ENCODE data around the gene TANC1.

Gene TANC1

DNA sequence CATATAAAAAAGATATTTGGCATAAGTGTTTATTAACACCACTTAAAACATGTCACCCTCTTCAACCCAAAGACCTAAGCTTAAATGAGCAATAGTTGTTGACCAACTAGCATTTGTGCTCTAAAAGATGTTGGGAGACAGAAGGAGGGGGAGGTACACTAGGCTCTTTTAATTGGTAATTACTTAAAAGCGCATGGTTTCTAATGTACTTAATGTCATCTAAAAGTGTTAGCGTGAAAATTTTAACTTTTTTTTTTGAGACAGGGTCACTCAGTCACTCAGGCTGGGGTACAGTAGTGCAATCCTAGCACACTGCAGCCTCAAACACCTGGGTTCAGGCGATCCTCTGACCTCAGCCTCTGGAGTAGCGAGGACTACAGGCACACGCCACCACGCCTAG lies 312.6 kb downstream of the TANC1 start:
- H3K27ac ChIP-seq, result no peak overlapping the region
- TF ChIP-seq, protein P1, sequence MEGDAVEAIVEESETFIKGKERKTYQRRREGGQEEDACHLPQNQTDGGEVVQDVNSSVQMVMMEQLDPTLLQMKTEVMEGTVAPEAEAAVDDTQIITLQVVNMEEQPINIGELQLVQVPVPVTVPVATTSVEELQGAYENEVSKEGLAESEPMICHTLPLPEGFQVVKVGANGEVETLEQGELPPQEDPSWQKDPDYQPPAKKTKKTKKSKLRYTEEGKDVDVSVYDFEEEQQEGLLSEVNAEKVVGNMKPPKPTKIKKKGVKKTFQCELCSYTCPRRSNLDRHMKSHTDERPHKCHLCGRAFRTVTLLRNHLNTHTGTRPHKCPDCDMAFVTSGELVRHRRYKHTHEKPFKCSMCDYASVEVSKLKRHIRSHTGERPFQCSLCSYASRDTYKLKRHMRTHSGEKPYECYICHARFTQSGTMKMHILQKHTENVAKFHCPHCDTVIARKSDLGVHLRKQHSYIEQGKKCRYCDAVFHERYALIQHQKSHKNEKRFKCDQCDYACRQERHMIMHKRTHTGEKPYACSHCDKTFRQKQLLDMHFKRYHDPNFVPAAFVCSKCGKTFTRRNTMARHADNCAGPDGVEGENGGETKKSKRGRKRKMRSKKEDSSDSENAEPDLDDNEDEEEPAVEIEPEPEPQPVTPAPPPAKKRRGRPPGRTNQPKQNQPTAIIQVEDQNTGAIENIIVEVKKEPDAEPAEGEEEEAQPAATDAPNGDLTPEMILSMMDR (conservative IDR thresholded peaks at IDR 0.05), result no peak

All from VCaP (cell line).